WTC11 (cell line): ENCODE data around the gene SPOCK1. TPM values are rescaled to one million over a fixed set of nuclear protein-coding genes. Genes with fewer than 3 reads are reported as not detected.

Source experiments
- ATAC-seq: fragments of 200-7000 bp; cut with Tn5 transposase; 2 replicates; pipeline ENCODE4 v1.10.0; 2021; ENCODE audit warnings: mild to moderate bottlenecking, moderate library complexity
- CTCF ChIA-PET: fragments of 300-600 bp; sonication (Branson Sonifier 250); formaldehyde crosslinking; loops from one replicate; lab custom pipeline; 2021; ENCODE audit warnings: antibody characterized with exemption; lab: Charles Lee
- POLR2A ChIA-PET: fragments of 350-600 bp; sonication (Branson Sonifier 250); formaldehyde crosslinking; loops from one replicate; lab custom pipeline; 2021; ENCODE audit warnings: antibody characterized with exemption; lab: Charles Lee
- DNase-seq: peaks from one replicate; pipeline ENCODE4 v3.0.0; 2021; ENCODE audit warnings: low spot score
- H3K27ac Mint-ChIP-seq: 2 replicates; pipeline ENCODE4 v1.8.0; 2021; ENCODE audit warnings: mixed read lengths
- H3K27me3 Mint-ChIP-seq: 2 replicates; pipeline ENCODE4 v1.8.0; 2021; ENCODE audit warnings: low read depth, mild to moderate bottlenecking, moderate library complexity, mixed read lengths
- H3K36me3 Mint-ChIP-seq: 2 replicates; pipeline ENCODE4 v1.8.0; 2021; ENCODE audit warnings: mixed read lengths
- H3K4me1 Mint-ChIP-seq: 2 replicates; pipeline ENCODE4 v1.8.0; 2022; ENCODE audit warnings: mixed read lengths
- H3K4me3 Mint-ChIP-seq: 2 replicates; pipeline ENCODE4 v1.8.0; 2021; ENCODE audit warnings: mild to moderate bottlenecking, moderate library complexity, mixed read lengths
- H3K9me3 Mint-ChIP-seq: 2 replicates; pipeline ENCODE4 v1.8.0; 2021; ENCODE audit warnings: mixed read lengths
- ESRRA ChIP-seq: sonication (generic); formaldehyde crosslinking; IDR thresholded peaks from 2 replicates; pipeline ENCODE4 v1.8.1; 2022; ENCODE audit warnings: mild to moderate bottlenecking, missing genetic modification reagents, borderline replicate concordance
- GRHL2 ChIP-seq: fragments of 250-450 bp; sonication (Bioruptor Pico); IDR thresholded peaks from 2 replicates; pipeline ENCODE4 v1.8.0; 2022; ENCODE audit warnings: mild to moderate bottlenecking, moderate library complexity; ENCODE audit not compliant: insufficient replicate concordance, severe bottlenecking
- JAZF1 ChIP-seq: fragments of 250-450 bp; sonication (Bioruptor Pico); IDR thresholded peaks from 2 replicates; pipeline ENCODE4 v1.9.0; 2021; ENCODE audit warnings: moderate library complexity, mild to moderate bottlenecking, inconsistent platforms
- NR3C1 ChIP-seq: sonication (generic); formaldehyde crosslinking; conservative IDR thresholded peaks from 2 replicates; pipeline ENCODE4 v1.8.1; 2023; ENCODE audit warnings: low read depth, mild to moderate bottlenecking, missing genetic modification reagents
- PRRX2 ChIP-seq: fragments of 250-450 bp; sonication (Bioruptor Pico); IDR thresholded peaks from 2 replicates; pipeline ENCODE4 v1.8.0; 2021; ENCODE audit warnings: mild to moderate bottlenecking
- TEAD1 ChIP-seq: sonication (generic); formaldehyde crosslinking; IDR thresholded peaks from 2 replicates; pipeline ENCODE4 v1.8.0; 2022; ENCODE audit warnings: mild to moderate bottlenecking, missing genetic modification reagents
- ZNF138 ChIP-seq: sonication (generic); formaldehyde crosslinking; conservative IDR thresholded peaks from 2 replicates; pipeline ENCODE4 v1.8.1; 2022; ENCODE audit warnings: mild to moderate bottlenecking, moderate library complexity, missing genetic modification reagents
- ZNF263 ChIP-seq: sonication (generic); formaldehyde crosslinking; IDR thresholded peaks from 2 replicates; pipeline ENCODE4 v1.8.1; 2022; ENCODE audit warnings: low read depth, mild to moderate bottlenecking, moderate library complexity, missing genetic modification reagents
- ZNF671 ChIP-seq: fragments of 250-450 bp; sonication (Bioruptor Pico); IDR thresholded peaks from 2 replicates; pipeline ENCODE4 v1.8.0; 2021; ENCODE audit warnings: mild to moderate bottlenecking
- total RNA-seq: library from RNA; stranded (reverse); gene quantifications from 3 replicates; pipeline ENCODE4 v1.2.3, GENCODE V29; 2021
- TF ChIP-seq, protein P1 (sequence below): sonication (generic); formaldehyde crosslinking; IDR thresholded peaks from 2 replicates; pipeline ENCODE4 v1.8.1; 2022; ENCODE audit warnings: mild to moderate bottlenecking, missing genetic modification reagents, moderate library complexity, borderline replicate concordance
- TF ChIP-seq, protein P2 (sequence below): sonication (generic); formaldehyde crosslinking; IDR thresholded peaks from 2 replicates; pipeline ENCODE4 v1.8.0; 2023; ENCODE audit warnings: missing genetic modification reagents
- TF ChIP-seq, protein P3 (sequence below): sonication (generic); formaldehyde crosslinking; IDR thresholded peaks from 2 replicates; pipeline ENCODE4 v1.8.0; 2022; ENCODE audit warnings: mild to moderate bottlenecking, missing genetic modification reagents
- TF ChIP-seq, protein P4 (sequence below): sonication (generic); formaldehyde crosslinking; conservative IDR thresholded peaks from 2 replicates; pipeline ENCODE4 v1.8.1; 2023; ENCODE audit warnings: mild to moderate bottlenecking, low read depth, missing genetic modification reagents, moderate library complexity
- TF ChIP-seq, protein P5 (sequence below): fragments of 250-450 bp; sonication (Bioruptor Pico); IDR thresholded peaks from 2 replicates; pipeline ENCODE4 v1.8.0; 2021; ENCODE audit warnings: mild to moderate bottlenecking
- TF ChIP-seq, protein P6 (sequence below): sonication (generic); formaldehyde crosslinking; IDR thresholded peaks from 2 replicates; pipeline ENCODE4 v1.8.1; 2023; ENCODE audit warnings: mild to moderate bottlenecking, missing genetic modification reagents
- TF ChIP-seq, protein P7 (sequence below): sonication (generic); formaldehyde crosslinking; IDR thresholded peaks from 2 replicates; pipeline ENCODE4 v1.8.1; 2022; ENCODE audit warnings: low read depth, missing genetic modification reagents, borderline replicate concordance

The SPOCK1 gene
- total RNA-seq, 1 experiment from 2014 or later, result 15.2 TPM

DNA sequence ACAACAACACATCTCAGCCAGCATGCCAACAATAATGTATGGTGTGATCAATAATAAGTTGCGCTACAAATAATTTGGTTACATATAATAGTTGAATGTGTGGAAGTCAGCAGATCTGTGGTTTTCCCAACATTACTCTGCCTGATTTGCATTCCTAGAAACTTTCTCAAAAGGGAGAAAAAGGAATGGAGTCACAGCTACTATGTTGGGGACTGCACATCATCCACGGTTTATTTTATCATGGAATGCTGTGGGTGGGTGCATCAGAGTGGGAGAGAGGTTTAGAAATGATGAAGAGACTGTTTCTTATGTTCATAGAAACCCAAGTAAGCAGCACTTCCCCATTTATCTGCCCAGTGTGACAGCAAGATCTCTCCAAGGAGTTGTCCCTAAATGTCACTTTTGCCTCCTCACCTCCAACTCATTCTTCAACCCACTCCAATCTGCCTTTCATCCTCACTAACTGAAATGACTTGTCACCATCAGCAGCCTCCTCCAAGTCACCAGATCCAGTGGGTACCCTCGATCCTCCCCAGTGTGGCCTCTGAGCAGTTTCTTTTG is 2.8 kb upstream of the SPOCK1 start:
- H3K36me3 Mint-ChIP-seq, result no peaks in the 10 kb centered on the region
- H3K27me3 Mint-ChIP-seq, result peaks cover 18% of the 10 kb centered on the region
- no peak for TF ChIP-seq ZNF671 (CRISPR knock-in tag)
- TF ChIP-seq, protein P1, sequence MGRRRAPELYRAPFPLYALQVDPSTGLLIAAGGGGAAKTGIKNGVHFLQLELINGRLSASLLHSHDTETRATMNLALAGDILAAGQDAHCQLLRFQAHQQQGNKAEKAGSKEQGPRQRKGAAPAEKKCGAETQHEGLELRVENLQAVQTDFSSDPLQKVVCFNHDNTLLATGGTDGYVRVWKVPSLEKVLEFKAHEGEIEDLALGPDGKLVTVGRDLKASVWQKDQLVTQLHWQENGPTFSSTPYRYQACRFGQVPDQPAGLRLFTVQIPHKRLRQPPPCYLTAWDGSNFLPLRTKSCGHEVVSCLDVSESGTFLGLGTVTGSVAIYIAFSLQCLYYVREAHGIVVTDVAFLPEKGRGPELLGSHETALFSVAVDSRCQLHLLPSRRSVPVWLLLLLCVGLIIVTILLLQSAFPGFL (CRISPR knock-in tag), result no peak
- TF ChIP-seq, protein P2, sequence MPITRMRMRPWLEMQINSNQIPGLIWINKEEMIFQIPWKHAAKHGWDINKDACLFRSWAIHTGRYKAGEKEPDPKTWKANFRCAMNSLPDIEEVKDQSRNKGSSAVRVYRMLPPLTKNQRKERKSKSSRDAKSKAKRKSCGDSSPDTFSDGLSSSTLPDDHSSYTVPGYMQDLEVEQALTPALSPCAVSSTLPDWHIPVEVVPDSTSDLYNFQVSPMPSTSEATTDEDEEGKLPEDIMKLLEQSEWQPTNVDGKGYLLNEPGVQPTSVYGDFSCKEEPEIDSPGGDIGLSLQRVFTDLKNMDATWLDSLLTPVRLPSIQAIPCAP (CRISPR knock-in tag), result no peak
- TF ChIP-seq ZNF263 (CRISPR knock-in tag), result no peak
- TF ChIP-seq PRRX2 (CRISPR knock-in tag), result no peak
- TF ChIP-seq ZNF138 (CRISPR knock-in tag), result no peak
- TF ChIP-seq JAZF1 (CRISPR knock-in tag), result no peak
- TF ChIP-seq, protein P3, sequence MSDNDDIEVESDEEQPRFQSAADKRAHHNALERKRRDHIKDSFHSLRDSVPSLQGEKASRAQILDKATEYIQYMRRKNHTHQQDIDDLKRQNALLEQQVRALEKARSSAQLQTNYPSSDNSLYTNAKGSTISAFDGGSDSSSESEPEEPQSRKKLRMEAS (CRISPR knock-in tag), result no peak
- no peak for TF ChIP-seq NR3C1 (CRISPR knock-in tag)
- no peak for TF ChIP-seq GRHL2 (CRISPR knock-in tag)
- TF ChIP-seq, protein P4, sequence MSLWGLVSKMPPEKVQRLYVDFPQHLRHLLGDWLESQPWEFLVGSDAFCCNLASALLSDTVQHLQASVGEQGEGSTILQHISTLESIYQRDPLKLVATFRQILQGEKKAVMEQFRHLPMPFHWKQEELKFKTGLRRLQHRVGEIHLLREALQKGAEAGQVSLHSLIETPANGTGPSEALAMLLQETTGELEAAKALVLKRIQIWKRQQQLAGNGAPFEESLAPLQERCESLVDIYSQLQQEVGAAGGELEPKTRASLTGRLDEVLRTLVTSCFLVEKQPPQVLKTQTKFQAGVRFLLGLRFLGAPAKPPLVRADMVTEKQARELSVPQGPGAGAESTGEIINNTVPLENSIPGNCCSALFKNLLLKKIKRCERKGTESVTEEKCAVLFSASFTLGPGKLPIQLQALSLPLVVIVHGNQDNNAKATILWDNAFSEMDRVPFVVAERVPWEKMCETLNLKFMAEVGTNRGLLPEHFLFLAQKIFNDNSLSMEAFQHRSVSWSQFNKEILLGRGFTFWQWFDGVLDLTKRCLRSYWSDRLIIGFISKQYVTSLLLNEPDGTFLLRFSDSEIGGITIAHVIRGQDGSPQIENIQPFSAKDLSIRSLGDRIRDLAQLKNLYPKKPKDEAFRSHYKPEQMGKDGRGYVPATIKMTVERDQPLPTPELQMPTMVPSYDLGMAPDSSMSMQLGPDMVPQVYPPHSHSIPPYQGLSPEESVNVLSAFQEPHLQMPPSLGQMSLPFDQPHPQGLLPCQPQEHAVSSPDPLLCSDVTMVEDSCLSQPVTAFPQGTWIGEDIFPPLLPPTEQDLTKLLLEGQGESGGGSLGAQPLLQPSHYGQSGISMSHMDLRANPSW (CRISPR knock-in tag), result no peak
- TF ChIP-seq, all 79 proteins: peak for 0
- H3K9me3 Mint-ChIP-seq, result no peaks in the 10 kb centered on the region
- H3K4me3 Mint-ChIP-seq, result no peak overlapping the region
- H3K27ac Mint-ChIP-seq, result no peak overlapping the region
- DNase-seq, result no peak
- ChIA-PET CTCF (no interaction called here), POLR2A (no interaction called here)
- no peak for ATAC-seq
- H3K4me1 Mint-ChIP-seq, result 0 out of 2 replicates have a peak, but pooled peaks cover 2% of the 10 kb centered on the region

DNA sequence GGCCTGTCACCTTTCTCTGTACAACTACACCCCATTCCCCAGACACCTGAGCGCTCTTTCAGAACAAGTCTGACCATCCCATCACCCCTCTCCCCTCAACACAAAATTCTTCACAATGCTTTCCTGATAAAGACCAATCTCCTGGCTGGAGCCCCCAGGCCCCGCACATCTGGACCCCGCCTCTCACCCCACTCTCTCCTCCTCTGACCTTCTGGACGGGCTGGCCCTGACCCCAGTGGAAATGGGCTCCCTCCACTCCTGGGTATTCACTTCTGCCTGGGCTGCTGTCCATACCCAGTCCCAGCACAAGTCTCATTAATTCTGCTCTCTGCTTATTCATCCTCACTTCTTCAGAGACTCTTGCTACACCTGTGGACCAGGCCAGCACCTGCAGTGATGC is 2.1 kb upstream of the SPOCK1 start:
- no peak for ATAC-seq
- ChIA-PET CTCF (interaction anchor here (1.4 kb wide), 1 partner anchor 181 kb away, joined by 7 read pairs; no protein-coding TSS in a partner anchor), POLR2A (no interaction called here)
- H3K4me3 Mint-ChIP-seq, result no peak overlapping the region
- H3K36me3 Mint-ChIP-seq, result no peaks in the 10 kb centered on the region
- no peak for DNase-seq
- H3K9me3 Mint-ChIP-seq, result no peaks in the 10 kb centered on the region
- TF ChIP-seq, protein P1 (CRISPR knock-in tag), result no peak
- no peak for TF ChIP-seq ESRRA (CRISPR knock-in tag)
- TF ChIP-seq, protein P5, sequence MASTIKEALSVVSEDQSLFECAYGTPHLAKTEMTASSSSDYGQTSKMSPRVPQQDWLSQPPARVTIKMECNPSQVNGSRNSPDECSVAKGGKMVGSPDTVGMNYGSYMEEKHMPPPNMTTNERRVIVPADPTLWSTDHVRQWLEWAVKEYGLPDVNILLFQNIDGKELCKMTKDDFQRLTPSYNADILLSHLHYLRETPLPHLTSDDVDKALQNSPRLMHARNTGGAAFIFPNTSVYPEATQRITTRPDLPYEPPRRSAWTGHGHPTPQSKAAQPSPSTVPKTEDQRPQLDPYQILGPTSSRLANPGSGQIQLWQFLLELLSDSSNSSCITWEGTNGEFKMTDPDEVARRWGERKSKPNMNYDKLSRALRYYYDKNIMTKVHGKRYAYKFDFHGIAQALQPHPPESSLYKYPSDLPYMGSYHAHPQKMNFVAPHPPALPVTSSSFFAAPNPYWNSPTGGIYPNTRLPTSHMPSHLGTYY (CRISPR knock-in tag), result no peak
- TF ChIP-seq, protein P6, sequence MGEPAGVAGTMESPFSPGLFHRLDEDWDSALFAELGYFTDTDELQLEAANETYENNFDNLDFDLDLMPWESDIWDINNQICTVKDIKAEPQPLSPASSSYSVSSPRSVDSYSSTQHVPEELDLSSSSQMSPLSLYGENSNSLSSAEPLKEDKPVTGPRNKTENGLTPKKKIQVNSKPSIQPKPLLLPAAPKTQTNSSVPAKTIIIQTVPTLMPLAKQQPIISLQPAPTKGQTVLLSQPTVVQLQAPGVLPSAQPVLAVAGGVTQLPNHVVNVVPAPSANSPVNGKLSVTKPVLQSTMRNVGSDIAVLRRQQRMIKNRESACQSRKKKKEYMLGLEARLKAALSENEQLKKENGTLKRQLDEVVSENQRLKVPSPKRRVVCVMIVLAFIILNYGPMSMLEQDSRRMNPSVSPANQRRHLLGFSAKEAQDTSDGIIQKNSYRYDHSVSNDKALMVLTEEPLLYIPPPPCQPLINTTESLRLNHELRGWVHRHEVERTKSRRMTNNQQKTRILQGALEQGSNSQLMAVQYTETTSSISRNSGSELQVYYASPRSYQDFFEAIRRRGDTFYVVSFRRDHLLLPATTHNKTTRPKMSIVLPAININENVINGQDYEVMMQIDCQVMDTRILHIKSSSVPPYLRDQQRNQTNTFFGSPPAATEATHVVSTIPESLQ (CRISPR knock-in tag), result no peak
- no peak for TF ChIP-seq TEAD1 (CRISPR knock-in tag)
- no peak for TF ChIP-seq NR3C1 (CRISPR knock-in tag)
- no peak for TF ChIP-seq ZNF671 (CRISPR knock-in tag)
- TF ChIP-seq, protein P7, sequence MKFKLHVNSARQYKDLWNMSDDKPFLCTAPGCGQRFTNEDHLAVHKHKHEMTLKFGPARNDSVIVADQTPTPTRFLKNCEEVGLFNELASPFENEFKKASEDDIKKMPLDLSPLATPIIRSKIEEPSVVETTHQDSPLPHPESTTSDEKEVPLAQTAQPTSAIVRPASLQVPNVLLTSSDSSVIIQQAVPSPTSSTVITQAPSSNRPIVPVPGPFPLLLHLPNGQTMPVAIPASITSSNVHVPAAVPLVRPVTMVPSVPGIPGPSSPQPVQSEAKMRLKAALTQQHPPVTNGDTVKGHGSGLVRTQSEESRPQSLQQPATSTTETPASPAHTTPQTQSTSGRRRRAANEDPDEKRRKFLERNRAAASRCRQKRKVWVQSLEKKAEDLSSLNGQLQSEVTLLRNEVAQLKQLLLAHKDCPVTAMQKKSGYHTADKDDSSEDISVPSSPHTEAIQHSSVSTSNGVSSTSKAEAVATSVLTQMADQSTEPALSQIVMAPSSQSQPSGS, result no peak
- no peak overlapping the region for H3K27ac Mint-ChIP-seq
- peaks cover 25% of the 10 kb centered on the region for H3K27me3 Mint-ChIP-seq
- 0 out of 2 replicates have a peak, but pooled peaks cover 2% of the 10 kb centered on the region for H3K4me1 Mint-ChIP-seq
